Right kidney (tissue), 1 donor: Measurements from ENCODE around the gene ST8SIA1.

ENCODE experiments used
- DNase-seq: peaks from one replicate; pipeline ENCODE4 v3.0.0-alpha.2; 2016

Gene ST8SIA1

DNA sequence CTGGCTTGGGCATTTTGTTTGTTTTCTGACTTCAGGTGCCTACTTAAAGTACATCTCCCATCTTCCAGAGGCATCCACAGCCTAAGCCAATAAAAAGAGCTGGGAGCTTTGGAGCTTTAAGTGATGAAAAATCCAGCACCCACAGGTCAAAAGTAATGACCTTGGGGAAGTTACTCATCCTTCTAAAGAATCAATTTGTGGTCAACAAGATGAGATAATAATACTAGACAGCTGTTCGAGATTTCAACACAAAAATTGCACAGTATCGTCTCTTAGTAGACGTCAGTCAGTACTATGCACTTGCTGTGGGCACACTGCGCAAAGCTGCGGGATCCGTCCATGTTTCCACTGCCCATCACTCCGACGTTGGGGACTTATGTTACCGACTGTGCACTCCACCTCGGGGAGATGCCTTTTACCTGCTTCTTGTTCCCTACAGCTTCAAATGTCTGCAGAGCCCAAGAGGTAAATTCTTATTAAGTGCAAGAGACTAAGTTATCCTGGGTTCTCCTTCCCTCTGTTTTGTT, 1.3 kb downstream of the ST8SIA1 start:
- peak; percentile 14 for DNase-seq

DNA sequence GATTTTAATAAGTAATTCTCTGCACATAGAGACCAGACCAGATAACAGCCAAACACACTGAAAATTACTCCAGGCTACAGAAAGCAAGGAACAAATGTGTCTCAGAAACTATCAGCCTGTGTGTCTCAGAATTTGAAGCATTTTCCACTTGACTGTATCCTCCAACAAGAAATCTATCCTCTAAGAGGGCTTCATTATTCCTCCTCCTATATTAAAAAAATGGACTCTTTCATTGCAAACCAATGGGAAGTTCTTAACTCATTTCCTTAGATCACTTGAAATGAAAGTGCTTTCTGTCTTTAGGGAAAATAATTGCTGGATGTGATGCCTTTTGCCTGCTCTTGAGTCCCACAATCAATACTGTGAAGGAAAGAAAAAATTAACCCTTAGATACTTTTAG, 2.3 kb downstream of the ST8SIA1 start:
- DNase-seq = no peak

DNA sequence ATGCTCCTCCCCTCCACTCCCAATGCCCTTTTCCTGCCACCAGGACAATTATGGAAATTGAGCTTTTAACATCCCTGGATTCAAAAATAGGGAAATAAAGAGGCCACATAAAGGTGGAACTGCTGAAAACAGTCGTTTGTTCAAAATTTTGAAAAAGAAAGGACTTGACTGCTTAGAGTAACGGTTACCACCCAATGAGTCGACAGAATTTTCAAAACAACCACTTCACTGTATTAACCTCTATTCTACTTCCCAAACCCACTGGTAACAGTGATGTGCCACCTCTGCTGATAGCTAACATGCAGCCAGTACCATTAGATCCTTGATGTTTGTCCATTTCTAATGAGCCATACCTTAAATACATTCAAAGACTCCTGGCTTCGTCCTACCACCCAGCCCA, 4.9 kb downstream of the ST8SIA1 start:
- DNase-seq = no peak

DNA sequence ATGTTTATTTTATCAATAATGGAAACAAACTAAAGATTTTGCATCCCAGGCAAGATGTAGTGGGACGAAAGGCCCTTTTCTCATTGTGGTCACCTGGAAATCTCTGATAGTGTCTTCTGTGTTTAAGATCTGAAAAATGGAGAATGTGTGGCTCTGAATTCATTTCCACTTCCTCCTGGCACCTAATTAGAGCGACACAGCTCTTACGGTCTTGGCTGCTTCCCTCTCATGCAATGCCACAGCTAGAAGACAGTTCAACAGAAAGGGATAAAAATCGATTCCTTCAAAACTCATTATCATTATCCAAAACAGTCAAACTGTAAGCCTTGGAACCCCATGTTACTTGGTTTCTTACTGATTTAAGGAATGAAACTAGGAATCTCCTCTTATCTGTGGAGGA, 9.3 kb downstream of the ST8SIA1 start:
- DNase-seq = no peak

DNA sequence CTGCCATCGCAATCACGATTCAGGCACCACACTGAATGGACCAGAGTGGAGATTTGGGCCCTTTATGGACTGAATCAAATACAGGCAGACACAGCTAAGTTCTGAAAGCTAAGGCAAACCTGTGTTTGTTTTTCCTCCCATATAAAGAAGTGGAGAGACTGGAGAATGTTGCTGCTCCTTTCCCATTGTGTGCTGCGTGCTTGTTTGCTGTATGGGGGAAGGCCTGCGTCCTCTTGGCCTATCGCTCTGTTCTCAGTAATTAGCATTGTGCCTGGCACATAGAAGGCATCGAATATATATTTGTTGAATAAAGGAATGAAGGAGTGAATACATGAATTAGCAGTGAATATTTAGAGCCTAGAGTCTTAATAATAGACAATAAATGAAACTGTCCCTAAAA, 12.4 kb downstream of the ST8SIA1 start:
- no peak for DNase-seq

DNA sequence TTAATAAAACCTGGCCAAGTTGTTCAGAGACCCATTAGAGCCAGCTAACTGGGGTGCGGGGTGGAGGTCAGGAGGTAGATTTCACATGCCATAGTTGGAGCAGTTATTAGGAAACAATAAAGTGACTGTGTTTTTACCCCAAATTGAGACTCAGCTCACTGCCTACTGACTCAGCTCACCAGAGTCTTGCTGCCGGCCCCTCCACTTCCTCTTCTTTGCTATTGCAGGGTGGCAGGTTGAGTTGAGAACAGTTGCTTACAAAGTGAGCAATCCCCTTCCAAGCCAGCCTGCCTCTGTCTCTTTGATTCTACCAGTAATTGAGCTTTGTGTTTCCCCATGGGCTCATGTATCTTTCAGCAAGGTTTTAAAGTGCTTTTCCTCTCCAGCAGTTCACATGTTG, 12.9 kb downstream of the ST8SIA1 start:
- no peak for DNase-seq

DNA sequence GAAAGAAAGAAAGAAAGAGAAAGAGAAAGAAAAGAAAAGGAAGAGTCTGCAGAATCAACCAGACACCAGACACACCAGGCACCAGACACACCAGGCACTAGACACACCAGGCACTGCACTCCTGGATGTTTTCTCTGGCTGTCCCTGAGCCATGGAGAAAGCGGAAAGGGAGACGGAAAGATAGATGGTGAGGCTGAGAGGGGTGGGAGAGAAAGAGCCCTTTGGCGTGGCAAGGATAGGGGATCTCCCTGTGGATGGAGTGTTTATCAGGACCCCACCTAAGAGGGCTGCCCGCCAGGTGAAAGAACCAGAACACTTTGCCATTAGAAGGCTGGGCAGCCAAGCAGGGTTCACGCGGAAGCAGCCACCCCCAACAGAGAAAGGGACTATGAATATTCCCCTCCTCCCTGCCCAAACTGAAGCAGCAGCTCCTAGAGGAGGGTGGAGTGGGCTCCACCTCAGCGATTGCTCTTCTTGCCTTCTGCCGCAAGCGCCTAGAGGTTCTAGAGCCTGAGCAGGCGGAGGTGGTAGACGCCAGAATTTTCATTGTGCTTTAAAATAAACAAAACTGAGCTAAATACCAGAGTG, 13.4 kb downstream of the ST8SIA1 start:
- DNase-seq = no peak

DNA sequence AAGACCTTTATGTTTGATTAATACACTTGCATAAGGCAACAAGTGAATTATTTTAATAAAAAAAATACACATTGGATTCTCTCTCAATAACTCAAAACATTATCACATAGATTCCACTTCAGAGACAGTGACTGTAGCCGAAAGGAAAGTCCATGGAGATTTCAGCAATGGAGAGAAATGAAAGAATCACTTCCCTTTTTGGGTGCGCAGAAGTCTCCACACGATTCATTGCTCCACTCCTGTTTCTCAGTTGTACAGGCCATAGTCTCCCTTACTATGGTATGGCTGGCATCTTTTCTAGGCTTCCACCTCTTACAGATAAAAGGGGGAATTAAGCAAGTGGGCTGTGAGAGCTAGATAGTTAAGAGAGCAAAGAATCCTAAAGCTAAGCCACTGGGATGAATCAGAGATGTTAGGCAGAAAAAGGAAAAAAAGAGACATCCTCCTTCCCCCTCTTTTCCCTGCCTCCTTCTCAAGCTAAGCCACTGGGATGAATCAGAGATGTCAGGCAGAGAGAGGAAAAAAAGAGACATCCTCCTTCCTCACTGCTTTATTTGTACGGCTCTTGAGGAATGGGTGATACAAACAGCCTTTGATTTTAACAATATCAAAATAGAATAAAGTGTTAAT, 16.3 kb downstream of the ST8SIA1 start:
- DNase-seq = no peak

DNA sequence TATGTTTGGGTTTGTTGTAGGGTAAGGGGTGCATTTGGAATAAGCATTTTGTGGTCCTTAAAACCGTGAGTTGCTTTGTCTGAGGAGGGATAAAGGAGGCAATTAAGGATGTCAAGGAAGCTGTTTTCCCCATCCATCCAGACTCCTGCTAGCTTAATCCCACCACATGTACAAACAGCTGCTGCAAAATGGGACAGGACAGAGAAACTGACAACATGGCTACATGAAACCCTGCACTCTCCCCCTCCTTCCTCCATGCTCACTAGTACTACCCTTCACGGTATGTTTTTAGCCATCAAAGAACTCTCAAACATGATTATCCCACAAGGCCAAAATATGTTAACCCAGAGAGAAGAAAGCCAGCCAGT, 20.6 kb downstream of the ST8SIA1 start:
- no peak for DNase-seq

DNA sequence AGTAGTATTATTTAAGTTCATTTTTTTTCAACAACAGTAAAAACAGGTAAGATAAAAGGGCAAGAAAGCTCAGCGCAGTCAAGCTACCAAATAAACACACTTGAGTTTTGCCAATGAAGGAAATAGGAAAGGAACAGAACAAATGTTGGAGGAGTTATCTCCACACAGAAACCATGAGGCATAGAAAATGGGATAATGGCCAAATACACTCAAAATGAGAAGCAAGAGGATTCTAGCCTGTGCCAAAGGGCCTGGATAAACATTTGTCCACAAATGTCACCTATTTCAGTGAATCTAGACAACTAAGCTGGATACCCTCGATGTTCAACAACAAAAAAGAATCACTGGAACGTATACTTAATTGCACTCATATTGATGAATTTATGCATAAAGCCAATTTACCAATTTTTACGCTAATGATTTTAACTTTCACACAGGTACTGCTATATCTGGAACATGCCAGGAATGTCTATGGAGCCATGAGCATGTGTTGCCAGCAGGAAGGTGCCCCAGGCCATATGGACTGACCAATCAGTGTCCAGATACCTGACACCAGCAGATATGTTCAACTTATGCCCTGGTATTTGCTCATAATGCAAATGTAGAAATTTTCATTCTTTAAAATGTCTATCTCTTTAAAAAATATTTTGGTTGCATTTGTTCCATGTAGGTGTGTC, 21.1 kb downstream of the ST8SIA1 start:
- no peak for DNase-seq

DNA sequence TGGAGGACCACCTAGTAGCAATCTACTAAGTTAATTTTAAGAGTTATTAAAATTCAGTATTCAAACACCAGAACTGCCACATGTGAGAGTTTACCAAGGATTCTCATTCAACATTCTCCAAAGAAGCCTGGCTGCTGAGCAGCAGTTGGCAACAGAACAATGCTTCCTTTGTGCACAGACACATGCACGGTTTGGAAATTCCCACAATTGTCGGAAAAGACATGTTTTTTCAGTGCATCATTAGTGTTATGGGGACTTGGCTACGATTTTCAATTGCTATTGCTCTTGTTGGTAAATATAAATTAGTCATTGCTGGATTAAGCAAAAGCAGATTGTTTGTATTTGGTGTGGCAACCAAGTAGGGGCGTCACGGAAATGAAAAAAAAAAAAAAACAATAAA, 22.2 kb downstream of the ST8SIA1 start:
- DNase-seq = no peak

DNA sequence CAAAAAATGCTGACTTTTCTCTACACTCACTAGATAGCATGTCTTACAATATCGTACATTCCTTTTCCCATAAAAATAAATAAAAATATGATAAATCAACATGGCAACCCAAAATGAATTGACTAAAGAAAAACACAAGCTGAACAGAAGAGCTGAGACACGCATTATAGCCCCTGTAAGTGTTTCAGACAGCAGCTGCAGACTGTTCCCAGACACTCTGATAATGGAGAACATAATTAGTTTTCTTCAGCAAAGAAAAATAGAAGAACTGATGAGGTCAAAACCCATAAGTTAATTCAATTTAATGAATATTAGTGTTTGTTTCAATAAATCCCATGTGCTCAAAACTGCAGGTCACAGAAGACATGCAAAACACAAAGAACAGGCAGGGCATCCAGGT, 23.8 kb downstream of the ST8SIA1 start:
- no peak for DNase-seq

DNA sequence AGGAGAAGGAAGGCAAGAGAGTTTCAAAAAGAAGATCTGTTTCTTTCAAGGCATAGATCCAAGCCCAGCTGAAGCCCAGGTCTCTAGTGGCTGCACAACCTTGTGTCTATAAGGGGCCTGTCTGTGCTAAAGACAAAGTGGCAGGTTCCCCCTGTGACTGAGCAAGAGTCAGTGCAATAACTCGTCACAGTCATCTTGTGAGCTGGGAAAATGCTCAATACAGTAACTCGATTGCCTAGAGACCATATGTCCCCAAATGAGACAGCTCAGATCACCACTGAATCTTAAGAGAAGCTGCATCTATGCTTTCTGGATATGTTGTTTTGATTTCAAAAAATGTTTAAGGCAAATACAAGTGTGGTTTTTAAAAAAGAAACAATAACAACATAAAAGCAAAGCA, 24.2 kb downstream of the ST8SIA1 start:
- DNase-seq = no peak

DNA sequence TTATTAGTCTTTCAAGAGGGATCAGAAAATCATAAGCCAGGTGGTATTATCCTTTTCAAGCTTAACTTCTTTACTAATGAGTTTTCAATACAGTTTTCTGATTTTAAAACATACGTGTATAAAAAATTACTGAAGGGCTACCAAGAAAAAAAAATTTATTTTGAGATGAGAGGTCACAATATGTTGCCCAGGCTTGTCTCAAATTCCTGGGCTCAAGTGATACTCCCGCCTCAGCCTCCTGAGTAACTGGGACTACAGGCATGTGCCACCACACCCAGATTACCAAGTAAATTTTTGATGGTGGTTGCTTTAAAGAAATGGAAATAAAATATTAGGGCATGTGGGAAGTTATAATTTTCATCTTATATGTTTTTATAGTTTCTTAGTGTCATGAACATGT, 26.7 kb downstream of the ST8SIA1 start:
- no peak for DNase-seq

DNA sequence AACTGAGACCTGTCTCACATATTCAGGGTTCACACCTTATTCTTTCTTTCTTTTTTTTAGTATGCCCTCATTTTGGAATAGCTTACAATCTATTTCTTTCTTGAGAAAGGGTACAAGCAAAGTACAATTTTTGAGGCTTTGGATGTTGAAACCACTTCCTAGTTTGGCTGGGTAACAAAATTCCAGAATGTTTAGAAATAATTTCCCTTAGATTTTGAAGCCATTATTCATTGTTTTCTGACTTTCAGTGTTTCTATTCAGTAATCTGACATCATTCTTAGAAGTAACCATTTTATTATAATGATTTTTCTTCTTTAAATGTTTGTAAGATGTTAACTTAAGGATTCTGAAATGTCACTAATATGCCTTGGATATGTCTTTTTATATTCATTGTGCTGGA, 28.2 kb downstream of the ST8SIA1 start:
- no peak for DNase-seq

DNA sequence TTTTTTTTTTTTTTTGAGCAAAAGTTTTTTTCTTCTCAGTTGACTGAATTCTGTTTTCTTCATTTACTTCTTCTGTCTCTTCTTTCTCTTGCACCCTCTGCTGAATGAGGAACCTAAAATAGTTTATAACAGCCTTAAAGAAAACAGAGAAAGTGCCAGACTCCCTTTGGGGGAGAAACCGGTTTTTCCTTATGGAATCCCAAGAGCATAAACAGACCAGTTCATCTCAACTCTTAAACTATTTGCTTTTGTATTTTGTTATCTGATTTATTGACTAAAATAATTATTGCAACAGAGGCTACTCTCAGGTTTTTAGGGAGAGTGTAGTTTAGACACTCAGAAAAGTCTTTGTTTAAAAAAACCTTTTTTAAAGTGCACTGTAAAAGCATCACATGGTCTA, 30.2 kb downstream of the ST8SIA1 start:
- no peak for DNase-seq

DNA sequence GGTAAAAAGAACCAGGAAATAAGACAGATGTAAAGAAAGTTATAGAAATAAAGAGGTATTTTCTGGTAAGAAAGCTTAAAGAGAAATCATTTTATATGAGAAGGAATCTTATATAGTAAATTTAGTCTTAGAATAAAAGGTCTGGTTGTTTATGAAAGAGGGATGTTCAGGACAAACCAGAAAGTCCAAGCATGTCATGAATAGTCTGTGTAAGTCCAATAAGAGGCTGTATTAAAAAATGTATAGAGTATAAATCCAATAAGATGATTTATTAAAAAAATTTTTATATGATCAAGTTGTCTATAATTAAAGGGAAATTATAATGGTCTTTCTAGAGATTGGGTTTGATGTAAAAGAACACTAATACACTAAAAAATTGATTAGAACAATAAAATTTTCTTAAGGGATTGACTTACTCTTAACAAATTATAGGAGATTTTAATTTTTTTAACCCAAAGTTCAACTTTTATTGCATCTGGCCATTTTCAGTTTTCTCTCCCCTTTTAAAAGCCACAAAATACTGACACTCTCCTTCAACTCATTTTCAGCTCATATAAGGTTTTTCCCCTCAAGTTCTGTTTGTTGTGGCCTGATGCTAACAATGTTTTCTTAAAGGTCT, 35.1 kb downstream of the ST8SIA1 start:
- no peak for DNase-seq

DNA sequence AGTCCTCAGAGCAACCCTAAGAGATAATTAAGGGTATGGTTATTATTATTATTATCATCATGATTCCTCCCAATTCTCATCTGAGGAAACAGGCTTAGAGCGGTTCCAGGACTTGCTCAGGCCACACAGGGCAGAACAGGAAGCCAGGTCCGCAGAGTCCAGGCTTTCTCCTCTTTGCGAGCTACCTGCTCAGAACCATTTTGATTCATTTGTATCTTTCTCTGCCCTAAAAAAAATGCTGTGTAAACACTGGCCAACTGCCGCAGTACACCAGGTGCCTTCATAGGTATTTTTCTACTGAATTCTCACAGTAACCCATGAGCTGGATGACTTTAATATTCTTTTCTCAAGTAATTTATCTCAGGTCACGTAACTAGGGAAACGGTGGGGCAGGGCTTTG, 45.3 kb downstream of the ST8SIA1 start:
- DNase-seq = no peak

DNA sequence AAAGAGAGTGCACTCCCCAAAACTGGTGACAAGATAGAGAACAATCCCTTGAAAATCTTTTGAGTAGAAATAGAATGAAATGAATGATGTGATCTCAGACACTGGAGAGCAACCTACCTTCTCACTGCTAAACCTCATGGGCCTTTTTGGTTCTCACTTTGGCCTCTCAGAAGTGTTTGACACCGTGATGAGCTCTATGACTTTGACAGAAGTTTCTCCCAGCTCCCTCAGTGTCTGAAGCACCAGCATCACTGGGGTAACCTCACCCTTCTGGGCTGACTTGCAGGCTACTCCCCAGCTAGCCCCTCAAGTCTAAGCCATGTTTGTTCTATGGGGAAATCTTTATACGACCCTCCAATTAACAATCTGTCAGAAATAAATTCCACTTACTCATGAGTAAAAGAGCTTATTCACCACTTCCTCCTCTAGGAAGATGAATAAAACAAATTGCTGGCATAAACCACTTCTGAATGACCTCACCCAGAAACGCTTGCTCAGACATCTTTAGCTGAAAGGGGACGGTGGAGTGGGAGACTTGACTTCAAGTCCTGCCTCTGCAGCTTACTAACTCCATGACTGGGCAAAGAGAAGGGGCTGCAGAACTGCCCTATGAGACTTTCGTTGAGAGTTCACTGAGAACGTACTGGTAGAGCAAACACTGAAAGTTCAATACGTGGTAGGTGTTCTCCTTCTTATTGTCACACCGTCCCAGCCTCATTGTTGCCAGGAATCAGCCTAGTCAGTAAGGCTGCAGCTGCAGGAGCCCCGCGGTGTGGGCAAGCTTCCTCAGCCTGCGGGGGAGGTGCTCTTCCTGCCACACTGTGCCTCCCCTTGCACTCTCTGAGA, 46.5 kb downstream of the ST8SIA1 start:
- no peak for DNase-seq

DNA sequence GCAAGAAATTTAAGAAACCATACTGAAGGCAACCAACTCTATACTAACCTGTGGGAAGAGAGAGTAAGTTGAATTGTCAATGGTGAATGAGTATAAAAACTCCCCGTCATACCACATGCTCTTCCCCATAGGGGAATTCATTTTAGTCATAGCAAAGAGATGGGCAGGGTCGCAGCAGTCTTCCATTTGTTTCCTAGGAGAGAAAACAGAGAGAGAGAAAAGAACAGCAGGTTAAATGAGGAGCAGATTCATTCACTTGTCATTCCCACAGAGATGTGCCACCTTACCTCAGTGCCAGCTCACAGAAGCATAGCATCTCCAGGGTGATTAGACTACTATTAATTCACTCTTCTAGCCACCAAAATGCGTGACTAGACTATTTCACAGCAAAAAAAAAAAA, 47.4 kb downstream of the ST8SIA1 start:
- no peak for DNase-seq

DNA sequence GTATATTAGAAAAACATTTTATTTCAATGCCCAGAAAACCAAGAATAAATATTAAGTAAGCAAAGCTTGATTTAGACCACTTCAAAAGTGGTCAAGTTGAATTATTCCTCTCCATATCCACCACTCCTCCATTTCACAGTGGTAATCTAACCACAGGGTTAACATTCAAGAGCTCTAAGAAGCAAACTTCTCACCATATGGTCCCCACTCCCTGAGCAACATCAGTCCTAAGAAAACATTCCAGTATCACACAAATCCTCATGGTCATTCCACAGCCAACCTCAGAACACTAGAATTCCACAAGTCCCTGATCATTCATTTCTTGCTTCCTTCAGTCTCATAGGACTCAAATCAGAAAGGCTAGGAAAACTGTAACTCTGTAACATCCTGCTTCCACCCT, 47.9 kb downstream of the ST8SIA1 start:
- DNase-seq = no peak

DNA sequence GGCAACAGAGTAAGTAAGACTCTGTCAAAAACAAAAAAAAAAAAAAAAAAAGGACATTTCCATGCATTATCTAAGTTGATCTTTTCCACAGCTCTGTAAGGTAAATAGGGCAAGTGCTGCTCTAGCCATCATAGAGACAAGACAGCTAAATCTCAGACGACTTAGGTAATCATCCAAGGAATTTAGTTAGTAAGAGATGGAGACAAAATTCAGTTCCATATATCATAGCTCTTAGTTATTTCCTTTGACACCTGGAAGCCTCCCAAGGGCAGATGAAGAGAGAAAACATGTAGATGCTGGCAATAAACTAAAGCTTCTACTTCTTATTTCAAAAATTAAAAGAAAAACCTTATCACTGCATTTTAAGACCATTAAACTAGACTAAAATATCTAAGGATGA, 48.7 kb downstream of the ST8SIA1 start:
- no peak for DNase-seq

DNA sequence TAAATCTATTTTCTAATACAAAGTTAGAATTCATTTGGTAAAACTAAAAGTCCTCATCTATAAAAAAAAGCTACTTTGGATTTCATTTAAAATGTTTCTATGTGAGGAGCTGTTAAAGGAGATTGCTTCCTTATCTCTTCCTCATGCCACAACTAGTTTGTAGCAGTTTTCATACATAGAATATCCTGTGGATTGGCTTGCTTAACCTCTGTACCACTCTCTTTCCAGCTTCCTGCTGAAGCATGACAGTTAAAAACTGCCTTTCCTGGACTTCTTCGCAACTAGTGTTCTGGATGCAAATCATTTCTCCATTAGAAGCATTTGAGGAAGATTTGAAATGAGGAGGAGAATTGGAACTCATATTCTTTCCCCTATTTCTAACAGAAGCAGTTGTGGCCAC, 49.6 kb downstream of the ST8SIA1 start:
- no peak for DNase-seq
